Testis (tissue), 2 donors: ENCODE data around the gene CCP110.

Experiments used
- CTCF ChIP-seq, 3 experiments: fragments of 450-650 bp in 2 of 3; fragments of 200-600 bp in 1 of 3; sonication (generic) in 1 of 3; IDR thresholded peaks; one replicate each; pipeline ENCODE4 v1.5.1; 2016 to 2019; ENCODE audit warnings: antibody characterized with exemption in 3 of 3, mild to moderate bottlenecking in 2 of 3, moderate library complexity in 1 of 3
- POLR2A ChIP-seq: fragments of 450-650 bp; IDR thresholded peaks from one replicate; pipeline ENCODE4 v1.6.1; 2017; ENCODE audit warnings: antibody characterized with exemption, mild to moderate bottlenecking, moderate library complexity

DNA sequence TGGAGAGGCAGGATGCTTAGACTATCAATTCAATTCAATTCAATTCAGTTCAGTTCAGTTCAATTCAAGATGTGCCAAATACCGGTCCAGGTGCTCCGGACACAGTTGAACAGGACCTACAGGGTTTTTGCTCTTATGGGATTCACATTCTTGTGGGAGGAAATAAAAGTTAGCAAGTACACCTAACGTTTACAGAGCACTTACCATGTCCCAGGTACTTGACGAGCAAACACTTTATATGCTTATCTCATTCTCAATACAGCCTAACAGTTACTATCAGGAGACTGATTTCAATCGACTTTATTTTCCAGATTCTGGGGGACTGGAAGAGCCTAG is 1.4 kb upstream of the CCP110 start:
- TF ChIP-seq CTCF (IDR thresholded peaks at IDR 0.05), result no peak
- no peak for TF ChIP-seq POLR2A
